ENCODE results near the gene CDC42BPG.

GRCh38 chr11:64863391-64864060, 19.1 kb upstream of the CDC42BPG start:
- TF ChIP-seq EZH2 (IDR thresholded peaks at IDR 0.05; ENCODE audit: insufficient read depth, poor library complexity, severe bottlenecking): no peak
- no peak for TF ChIP-seq EZH2phosphoT487 (IDR thresholded peaks at IDR 0.05; ENCODE audit: insufficient read depth, low read depth)

Data from GM23248 (cell line).